ENCODE data around the gene LASP1NB.
"Not testable (repeated sequence)": the region's sequence is repeated elsewhere in the genome, so short reads cannot be mapped to it uniquely, and the experiment has no call there.

Gene LASP1NB

GRCh38 chr17:38918916-38919315 is 6.5 kb upstream of the LASP1NB start:
- no peak for DNase-seq

- no peak for DNase-seq
These were observed 5.9 kb upstream of the LASP1NB start for GRCh38 chr17:38919316-38920078.

GRCh38 chr17:38920374-38921291 is 4.8 kb upstream of the LASP1NB start:
- no peak for DNase-seq

- no peak for DNase-seq
These were observed 3.5 kb upstream of the LASP1NB start for GRCh38 chr17:38921756-38922411.

- DNase-seq, result no peak
These were observed 2.7 kb upstream of the LASP1NB start for GRCh38 chr17:38922538-38923297.

- DNase-seq, result no peak
These were observed 1.1 kb downstream of the LASP1NB start for GRCh38 chr17:38926293-38927070.

GRCh38 chr17:38930782-38931181 is 5.4 kb downstream of the LASP1NB start:
- not testable (repeated sequence) for DNase-seq

GRCh38 chr17:38933962-38934361 is 8.5 kb downstream of the LASP1NB start:
- not testable (repeated sequence) for DNase-seq

GRCh38 chr17:38939987-38940386 is 14.6 kb downstream of the LASP1NB start:
- no peak for DNase-seq

- DNase-seq, result no peak
These were observed 15.0 kb downstream of the LASP1NB start for GRCh38 chr17:38940404-38940803.

- DNase-seq, result no peak
These were observed 17.4 kb downstream of the LASP1NB start for GRCh38 chr17:38942696-38943334.

GRCh38 chr17:38943607-38944006 is 18.2 kb downstream of the LASP1NB start:
- no peak for DNase-seq

- no peak for DNase-seq
These were observed 21.8 kb downstream of the LASP1NB start for GRCh38 chr17:38947189-38947588.

GRCh38 chr17:38953800-38954199 is 28.4 kb downstream of the LASP1NB start:
- DNase-seq, result not testable (repeated sequence)

GRCh38 chr17:38958326-38958725 is 32.9 kb downstream of the LASP1NB start:
- no peak for DNase-seq

GRCh38 chr17:38958756-38959155 is 33.3 kb downstream of the LASP1NB start:
- no peak for DNase-seq

GRCh38 chr17:38959508-38959907 is 34.1 kb downstream of the LASP1NB start:
- no peak for DNase-seq

GRCh38 chr17:38960402-38960801 is 35.0 kb downstream of the LASP1NB start:
- DNase-seq, result no peak

- no peak for DNase-seq
These were observed 36.0 kb downstream of the LASP1NB start for GRCh38 chr17:38961413-38961812.

- DNase-seq, result no peak
These were observed 41.9 kb downstream of the LASP1NB start, which contains the start of gene FBXO47 for GRCh38 chr17:38967290-38967738. FBXO47 (minus strand) TSS chr17:38967403; CDS start chr17:38963025, 4,378 bp downstream.

GRCh38 chr17:38969281-38969680 is 43.9 kb downstream of the LASP1NB start:
- no peak for DNase-seq

All from NCI-H2107 (cell line).